GM19351 (cell line): ENCODE results near the gene SCRN1.

Source experiments
- ATAC-seq: cut with Tn5 transposase; IDR thresholded peaks from one replicate; pipeline ENCODE4 v1.9.1; 2021; ENCODE audit warnings: mild to moderate bottlenecking, moderate library complexity; ENCODE audit not compliant: unreplicated experiment

The SCRN1 gene

GRCh38 chr7:29935111-29935510 is 54.5 kb downstream of the SCRN1 start:
- no peak for ATAC-seq

- no peak for ATAC-seq
Observed at GRCh38 chr7:29929018-29929807, 60.4 kb downstream of the SCRN1 start.

GRCh38 chr7:29926741-29927140 is 62.9 kb downstream of the SCRN1 start:
- no peak for ATAC-seq

GRCh38 chr7:29926216-29926615 is 63.4 kb downstream of the SCRN1 start:
- ATAC-seq, result no peak

- ATAC-seq, result peak; percentile 66
Observed at GRCh38 chr7:29924684-29925083, 64.9 kb downstream of the SCRN1 start.

GRCh38 chr7:29924006-29924405 is 65.6 kb downstream of the SCRN1 start:
- ATAC-seq, result no peak

- no peak for ATAC-seq
Observed at GRCh38 chr7:29922921-29923700, 66.5 kb downstream of the SCRN1 start.

- peak; percentile 87 for ATAC-seq
Observed at GRCh38 chr7:29921404-29922010, 68.1 kb downstream of the SCRN1 start.

- ATAC-seq, result no peak
Observed at GRCh38 chr7:29920491-29920890, 69.1 kb downstream of the SCRN1 start.

- ATAC-seq, result no peak
Observed at GRCh38 chr7:29919790-29920189, 69.8 kb downstream of the SCRN1 start.

- no peak for ATAC-seq
Observed at GRCh38 chr7:29918850-29919249, 70.8 kb downstream of the SCRN1 start.

- no peak for ATAC-seq
Observed at GRCh38 chr7:29917641-29918040, 72.0 kb downstream of the SCRN1 start.

GRCh38 chr7:29915481-29916215 is 74.0 kb downstream of the SCRN1 start:
- no peak for ATAC-seq

GRCh38 chr7:29914180-29914579 is 75.4 kb downstream of the SCRN1 start:
- no peak for ATAC-seq

- ATAC-seq, result no peak
Observed at GRCh38 chr7:29906200-29907022, 83.2 kb downstream of the SCRN1 start.

GRCh38 chr7:29900745-29901144 is 88.9 kb downstream of the SCRN1 start:
- no peak for ATAC-seq

- ATAC-seq, result no peak
Observed at GRCh38 chr7:29898301-29898700, 91.3 kb downstream of the SCRN1 start.

GRCh38 chr7:29896685-29897411 is 92.8 kb downstream of the SCRN1 start:
- ATAC-seq, result no peak

- no peak for ATAC-seq
Observed at GRCh38 chr7:29895559-29895958, 94.0 kb downstream of the SCRN1 start.

GRCh38 chr7:29894256-29894655 is 95.3 kb downstream of the SCRN1 start:
- ATAC-seq, result no peak
